ENCODE data around the gene APCDD1. TPM values are rescaled to one million over a fixed set of nuclear protein-coding genes. Genes with fewer than 3 reads are reported as not detected.

Gene APCDD1
- total RNA-seq, 4 donors from 2014 or later: 30.7 to 51.8 (median 43.4) TPM

GRCh38 chr18:10518595-10519255 is 64.3 kb downstream of the APCDD1 start:
- H3K27me3 ChIP-seq: no peaks in the 10 kb centered on the region
- intact Hi-C loops (cut with DNase I): loop anchor here (2.0 to 5.0 kb wide), 2 partner anchors 166 to 548 kb away; no protein-coding TSS in a partner anchor
- H3K36me3 ChIP-seq: no peaks in the 10 kb centered on the region
- WGBS: 57% methylated on average over 12 of the region's 12 CpGs
- peaks cover 12 to 34% (median 26%) of the 10 kb centered on the region in 4 donors for H3K4me1 ChIP-seq
- no peak for DNase-seq (ENCODE audit: extremely low spot score)
- H3K27ac ChIP-seq (replicated peaks in 1 of 4): peak overlapping the region in 3 of 4 donors; percentile 6 to 42 (median 10)
- H3K4me3 ChIP-seq: no peak overlapping the region
- peak; percentile 25 to 36 (median 33) for TF ChIP-seq CTCF (IDR thresholded peaks at IDR 0.05)
- peak; percentile 21 to 40 for TF ChIP-seq POLR2AphosphoS5 (IDR thresholded peaks at IDR 0.05)
- no peak for TF ChIP-seq POLR2A (IDR thresholded peaks at IDR 0.05; ENCODE audit: low read depth)
- TF ChIP-seq EP300 (IDR thresholded peaks at IDR 0.05): no peak
- no peaks in the 10 kb centered on the region for H3K9me3 ChIP-seq

- WGBS: 57% methylated on average over 2 of the region's 2 CpGs
- H3K9me3 ChIP-seq: no peaks in the 10 kb centered on the region
- no peak overlapping the region for H3K4me3 ChIP-seq
- H3K36me3 ChIP-seq: no peaks in the 10 kb centered on the region
- DNase-seq (ENCODE audit: extremely low spot score): no peak
- peaks cover 12 to 32% (median 24%) of the 10 kb centered on the region in 4 donors for H3K4me1 ChIP-seq
- H3K27me3 ChIP-seq: no peaks in the 10 kb centered on the region
- intact Hi-C loops (cut with DNase I): loop anchor here (2.0 to 5.0 kb wide), 2 partner anchors 167 to 549 kb away; no protein-coding TSS in a partner anchor
- TF ChIP-seq POLR2AphosphoS5 (IDR thresholded peaks at IDR 0.05) (no peak), EP300 (IDR thresholded peaks at IDR 0.05) (no peak), POLR2A (IDR thresholded peaks at IDR 0.05; ENCODE audit: low read depth) (no peak), CTCF (IDR thresholded peaks at IDR 0.05) (no peak)
- peak overlapping the region in 3 of 4 donors; percentile 6 to 37 (median 10) for H3K27ac ChIP-seq (replicated peaks in 1 of 4)
Observed at GRCh38 chr18:10519366-10519765, 64.9 kb downstream of the APCDD1 start.

GRCh38 chr18:10519999-10520935 is 65.8 kb downstream of the APCDD1 start:
- H3K9me3 ChIP-seq: no peaks in the 10 kb centered on the region
- no peaks in the 10 kb centered on the region for H3K27me3 ChIP-seq
- H3K36me3 ChIP-seq: no peaks in the 10 kb centered on the region
- H3K4me1 ChIP-seq: peaks cover 12 to 31% (median 28%) of the 10 kb centered on the region in 4 donors
- DNase-seq (ENCODE audit: extremely low spot score): no peak
- peak in 1 of 2 donors; percentile 78 for TF ChIP-seq POLR2AphosphoS5 (IDR thresholded peaks at IDR 0.05)
- TF ChIP-seq EP300 (IDR thresholded peaks at IDR 0.05): no peak
- TF ChIP-seq POLR2A (IDR thresholded peaks at IDR 0.05; ENCODE audit: low read depth): no peak
- peak; percentile 80 to 88 (median 81) for TF ChIP-seq CTCF (IDR thresholded peaks at IDR 0.05)
- intact Hi-C loops (cut with DNase I): loop anchor here (2.0 to 10.0 kb wide), 3 partner anchors 168 to 549 kb away; no protein-coding TSS in a partner anchor
- WGBS: 24% methylated on average over 17 of the region's 17 CpGs
- peak overlapping the region in 1 of 4 donors; percentile 6 for H3K27ac ChIP-seq (replicated peaks in 1 of 4)
- H3K4me3 ChIP-seq: no peak overlapping the region

- TF ChIP-seq CTCF (IDR thresholded peaks at IDR 0.05) (no peak), POLR2A (IDR thresholded peaks at IDR 0.05; ENCODE audit: low read depth) (no peak), POLR2AphosphoS5 (IDR thresholded peaks at IDR 0.05) (no peak), EP300 (IDR thresholded peaks at IDR 0.05) (no peak)
- H3K27ac ChIP-seq (replicated peaks in 1 of 4): no peak overlapping the region
- H3K9me3 ChIP-seq: no peaks in the 10 kb centered on the region
- 81% methylated on average over 8 of the region's 8 CpGs for WGBS
- intact Hi-C loops (cut with DNase I): loop anchor here (10.0 kb wide), 1 partner anchor 517 kb away; no protein-coding TSS in a partner anchor
- peaks cover 12 to 35% (median 32%) of the 10 kb centered on the region in 4 donors for H3K4me1 ChIP-seq
- no peaks in the 10 kb centered on the region for H3K27me3 ChIP-seq
- no peak overlapping the region for H3K4me3 ChIP-seq
- no peak for DNase-seq (ENCODE audit: extremely low spot score)
- H3K36me3 ChIP-seq: no peaks in the 10 kb centered on the region
Observed at GRCh38 chr18:10521566-10521965, 67.1 kb downstream of the APCDD1 start.
